HG03575 (cell line): ENCODE data around the gene RARS2.

Experiments used
- ATAC-seq: cut with Tn5 transposase; IDR thresholded peaks from one replicate; pipeline ENCODE4 v1.9.1; 2021; ENCODE audit not compliant: unreplicated experiment, insufficient number of reproducible peaks, low FRiP score; ENCODE audit errors: extremely low read depth

The RARS2 gene

DNA sequence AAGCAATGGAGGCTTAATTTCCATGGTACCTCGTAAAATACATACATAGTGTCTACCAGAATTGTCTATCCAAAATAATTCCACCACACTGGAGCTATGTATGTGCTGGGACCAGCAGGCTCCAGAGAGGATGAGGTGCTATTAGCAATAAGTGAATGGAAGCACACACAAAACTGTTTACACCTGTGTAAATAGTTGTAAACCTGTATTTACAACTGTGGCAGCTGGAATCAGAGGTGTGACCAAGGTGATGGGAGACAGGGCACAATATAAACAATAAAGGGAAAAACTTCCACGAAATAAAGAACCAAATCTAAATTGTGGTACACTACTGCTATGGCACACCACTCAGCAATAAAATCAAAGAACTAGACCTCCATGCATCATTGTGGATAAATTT is 14.4 kb downstream of the RARS2 start:
- no peak for ATAC-seq

- ATAC-seq, result no peak
Observed at GRCh38 chr6:87574237-87574804, 15.5 kb downstream of the RARS2 start.

GRCh38 chr6:87573307-87574024 is 16.3 kb downstream of the RARS2 start:
- no peak for ATAC-seq

DNA sequence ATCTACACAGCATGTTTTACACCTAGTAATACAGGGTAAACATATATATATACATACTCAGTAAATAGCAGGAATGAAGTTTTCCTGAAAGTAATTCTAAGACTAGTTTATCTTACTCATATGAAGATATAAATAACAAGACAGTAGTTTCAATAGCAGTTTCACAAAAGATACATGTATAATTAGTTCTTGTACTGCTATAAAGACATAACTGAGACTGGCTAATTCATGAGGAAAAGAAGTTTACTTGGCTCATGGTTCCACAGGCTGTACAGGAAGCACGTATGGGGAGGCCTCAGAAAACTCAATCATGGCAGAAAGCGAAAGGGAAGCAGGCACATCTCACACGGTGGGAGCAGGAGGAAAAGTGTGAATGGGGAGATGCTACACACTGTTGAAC is 16.9 kb downstream of the RARS2 start:
- ATAC-seq, result no peak

GRCh38 chr6:87572021-87572420 is 17.8 kb downstream of the RARS2 start:
- ATAC-seq, result no peak

- ATAC-seq, result no peak
Observed at GRCh38 chr6:87561017-87561416, 28.8 kb downstream of the RARS2 start.

DNA sequence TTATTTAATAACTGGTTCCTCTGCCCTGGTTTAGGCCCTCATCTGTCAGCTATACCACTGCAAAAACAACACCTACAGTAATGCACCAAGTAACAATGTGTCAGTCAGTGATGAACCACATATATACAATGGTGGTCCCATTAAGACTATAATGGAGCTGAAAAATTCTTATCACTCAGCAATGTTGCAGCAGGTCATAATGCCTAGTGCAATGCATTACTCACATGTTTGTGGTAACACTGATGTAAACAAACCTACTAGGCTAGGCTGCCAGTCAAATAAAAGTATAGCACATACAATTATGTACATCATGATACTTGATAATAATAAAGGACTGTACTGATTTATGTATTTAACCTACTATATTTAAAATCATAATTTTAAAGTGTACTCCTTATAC is 31.3 kb downstream of the RARS2 start:
- no peak for ATAC-seq

DNA sequence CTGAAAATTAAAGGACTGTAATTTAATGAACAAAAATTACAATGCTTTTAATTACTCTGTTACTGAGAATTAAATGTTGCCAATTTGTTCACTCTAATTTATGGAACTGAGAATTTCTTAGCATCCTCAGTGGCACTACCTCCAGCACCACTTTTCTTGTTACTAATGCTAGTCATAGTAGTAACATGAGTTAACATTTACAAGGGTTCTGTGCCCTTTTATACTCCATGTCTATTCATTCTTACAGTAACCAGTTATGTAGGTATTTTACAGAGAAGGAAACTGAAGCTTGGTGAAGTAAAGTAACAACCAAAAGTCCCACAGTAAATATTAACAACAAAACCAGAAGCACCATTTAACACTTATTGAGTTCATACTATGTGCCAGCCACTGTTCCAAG is 34.3 kb downstream of the RARS2 start:
- no peak for ATAC-seq

- no peak for ATAC-seq
Observed at GRCh38 chr6:87553159-87553765, 36.5 kb downstream of the RARS2 start.

- no peak for ATAC-seq
Observed at GRCh38 chr6:87551799-87552198, 38.0 kb downstream of the RARS2 start.

DNA sequence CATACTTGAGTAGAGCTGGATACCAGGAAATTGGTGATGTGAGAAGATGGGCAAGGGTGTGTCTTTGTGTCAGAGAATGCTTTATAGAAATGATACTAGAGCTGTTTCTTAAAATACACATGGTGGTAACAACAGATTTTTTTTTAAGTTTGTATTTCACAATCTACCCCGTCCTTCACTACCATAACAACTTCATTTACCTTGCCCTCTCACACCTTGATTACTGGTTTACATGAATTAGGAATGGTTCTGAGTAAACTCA is 45.4 kb downstream of the RARS2 start:
- no peak for ATAC-seq

GRCh38 chr6:87543696-87544473 is 45.9 kb downstream of the RARS2 start:
- no peak for ATAC-seq

- no peak for ATAC-seq
Observed at GRCh38 chr6:87541744-87542143, 48.0 kb downstream of the RARS2 start.

DNA sequence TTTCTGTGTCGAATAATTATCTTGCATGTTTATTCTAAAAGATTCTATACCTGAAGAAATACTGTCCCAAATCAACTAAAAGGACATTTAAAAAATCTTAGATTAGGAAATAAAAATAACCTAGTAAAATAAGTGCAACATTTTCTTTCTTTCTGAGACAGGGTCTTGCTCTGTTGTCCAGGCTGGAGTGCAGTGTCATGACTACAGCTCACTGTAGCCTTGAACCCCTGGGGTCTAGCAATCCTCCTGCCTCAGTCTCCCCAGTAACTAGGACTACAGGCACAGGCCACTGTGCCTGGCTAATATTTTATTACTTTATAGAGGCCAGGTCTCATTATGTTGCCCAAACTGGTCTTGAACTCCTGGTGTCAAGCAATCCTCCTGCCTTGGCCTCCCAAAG is 48.7 kb downstream of the RARS2 start:
- ATAC-seq, result no peak

DNA sequence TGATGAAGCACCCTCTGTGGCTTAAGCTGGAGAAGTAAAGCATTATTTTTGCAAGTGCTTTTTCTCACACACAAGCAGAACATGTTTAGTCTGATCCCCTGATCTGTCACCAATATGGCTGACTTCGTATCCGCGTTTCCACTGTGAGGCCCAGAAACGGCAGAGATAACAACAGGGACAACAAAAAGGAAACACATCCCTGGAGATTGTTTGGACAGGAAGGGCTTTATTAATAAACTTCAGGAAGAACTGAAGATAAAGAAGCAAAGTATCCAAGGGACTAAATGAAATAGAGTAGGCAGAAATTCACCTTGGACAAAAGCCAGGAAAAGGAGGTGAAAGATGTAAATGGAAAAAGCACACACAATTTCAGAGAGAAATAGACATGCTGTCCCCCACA is 49.2 kb downstream of the RARS2 start:
- ATAC-seq, result no peak

- ATAC-seq, result no peak
Observed at GRCh38 chr6:87539554-87539953, 50.2 kb downstream of the RARS2 start.

GRCh38 chr6:87538510-87539260 is 51.1 kb downstream of the RARS2 start:
- no peak for ATAC-seq

DNA sequence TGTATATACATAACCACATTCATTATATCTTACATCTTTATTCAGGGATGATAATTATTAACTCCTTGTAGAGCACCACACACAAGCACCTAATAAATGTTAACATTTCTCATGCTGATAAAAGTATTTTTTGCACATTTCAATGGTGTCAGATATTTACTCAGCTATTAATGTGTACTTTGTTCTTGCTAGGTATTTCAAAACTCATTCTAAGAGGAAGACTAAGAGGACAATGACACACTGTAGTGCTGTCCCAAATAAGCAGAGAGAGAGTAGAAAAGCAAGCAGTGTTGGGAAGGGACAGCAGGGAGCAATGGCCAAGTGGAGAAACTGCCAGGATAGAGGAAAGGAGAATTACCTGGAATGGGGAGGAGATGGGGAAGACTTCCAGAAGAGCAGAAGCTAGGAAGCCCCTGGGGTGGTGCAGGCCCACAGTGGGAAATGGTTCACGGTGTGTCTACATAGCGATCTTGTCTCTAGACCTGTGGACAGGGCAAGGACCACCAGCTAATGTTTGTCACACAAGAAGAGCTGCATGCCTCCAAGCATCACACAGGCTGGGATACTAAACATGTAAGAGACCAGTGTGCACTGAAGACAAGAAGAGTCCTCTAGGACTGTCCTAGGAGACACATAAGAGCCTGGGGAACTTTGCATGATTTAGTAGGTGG is 55.3 kb downstream of the RARS2 start:
- ATAC-seq, result no peak

- ATAC-seq, result no peak
Observed at GRCh38 chr6:87529221-87529620, 60.6 kb downstream of the RARS2 start.
